Right cardiac atrium (tissue), 5 donors: ENCODE results near the gene COX7A2L. TPM values are rescaled to one million over a fixed set of nuclear protein-coding genes. Genes with fewer than 3 reads are reported as not detected.

Experiments used
- ATAC-seq, 2 donors: fragments of 200-7000 bp; cut with Tn5 transposase; one replicate each; pipeline versions ENCODE4 v1.8.0 to v1.9.1; 2020; ENCODE audit warnings: moderate library complexity in 2 of 2, mild to moderate bottlenecking in 1 of 2
- DNase-seq, 3 donors: peaks; one replicate each; pipeline ENCODE4 v3.0.0-alpha.2; 2020
- H3K27ac ChIP-seq: one replicate; pipeline ENCODE4 v1.5.1; 2013; ENCODE audit warnings: mild to moderate bottlenecking, low read length, control low read depth, moderate library complexity
- H3K27me3 ChIP-seq: one replicate; pipeline ENCODE4 v1.6.1; 2013; ENCODE audit not compliant: control insufficient read depth, insufficient read depth
- H3K4me1 ChIP-seq: one replicate; pipeline ENCODE4 v1.6.1; 2013; ENCODE audit warnings: low read length; ENCODE audit not compliant: control insufficient read depth, insufficient read depth
- H3K4me3 ChIP-seq: one replicate; pipeline ENCODE4 v1.5.1; 2013; ENCODE audit warnings: low read length, control low read depth
- H3K9me3 ChIP-seq: one replicate; pipeline ENCODE4 v1.6.1; 2013; ENCODE audit warnings: low read length; ENCODE audit not compliant: control insufficient read depth
- WGBS: extraction: QIAGEN DNeasy Blood & Tissue Kit; methylation state at CpG from one replicate; pipeline ENCODE4 v1.1.7; 2013; 5-methylcytosine and 5-hydroxymethylcytosine counted together
- intact Hi-C, 4 donors: fragments of 100-400 bp; cut with DNase I; formaldehyde crosslinking; loops; one replicate each; pipeline versions ENCODE4 v1.11.0 to v1.14.0; 2022 to 2023
- polyA plus RNA-seq: library from polyadenylated mRNA; stranded (reverse); fragments of 200-250 nt; gene quantifications from one replicate; pipeline ENCODE4 v1.2.3, GENCODE V29; 2013
- total RNA-seq, 4 donors: library from RNA; stranded (reverse); fragmentation: NEBNext Ultra II Directional; extraction: Animal tissue kit (Norgen Biotek cat#: 25700); gene quantifications; one replicate each; pipeline ENCODE4 v1.2.1, GENCODE V29; 2021
- donor health status: healthy with polysubstance abuse.
- donor health status: DM: no; HTN: yes; CAD: no.
- donor health status: DM: no; HTN: no; CAD: no.
- donor health status: DM: no; HTN: yes; CAD: no; lungs with severe emphysema.
- donor health status: DM: yes; HTN: yes; CAD: no.

COX7A2L gene
- total and polyA plus RNA-seq, 5 donors, result 96.1 to 128 (median 109) TPM

- Histone ChIP-seq H3K4me3 (no peak overlapping the region), H3K27me3 (no peaks in the 10 kb centered on the region), H3K9me3 (no peaks in the 10 kb centered on the region), H3K4me1 (no peaks in the 10 kb centered on the region), H3K27ac (no peak overlapping the region)
- DNase-seq, result no peak
- WGBS, result 88% methylated on average over 3 of the region's 3 CpGs
- intact Hi-C loops, result no loop called here
- no peak for ATAC-seq
Measured at GRCh38 chr2:42317486-42317885, 43.5 kb downstream of the COX7A2L start.

GRCh38 chr2:42316910-42317309 lies 44.1 kb downstream of the COX7A2L start:
- WGBS, result 64% methylated on average over 3 of the region's 3 CpGs
- Histone ChIP-seq H3K4me3 (no peak overlapping the region), H3K9me3 (no peaks in the 10 kb centered on the region), H3K27ac (no peak overlapping the region), H3K4me1 (no peaks in the 10 kb centered on the region), H3K27me3 (no peaks in the 10 kb centered on the region)
- intact Hi-C loops, result no loop called here
- ATAC-seq (no peak), DNase-seq (no peak)

DNA sequence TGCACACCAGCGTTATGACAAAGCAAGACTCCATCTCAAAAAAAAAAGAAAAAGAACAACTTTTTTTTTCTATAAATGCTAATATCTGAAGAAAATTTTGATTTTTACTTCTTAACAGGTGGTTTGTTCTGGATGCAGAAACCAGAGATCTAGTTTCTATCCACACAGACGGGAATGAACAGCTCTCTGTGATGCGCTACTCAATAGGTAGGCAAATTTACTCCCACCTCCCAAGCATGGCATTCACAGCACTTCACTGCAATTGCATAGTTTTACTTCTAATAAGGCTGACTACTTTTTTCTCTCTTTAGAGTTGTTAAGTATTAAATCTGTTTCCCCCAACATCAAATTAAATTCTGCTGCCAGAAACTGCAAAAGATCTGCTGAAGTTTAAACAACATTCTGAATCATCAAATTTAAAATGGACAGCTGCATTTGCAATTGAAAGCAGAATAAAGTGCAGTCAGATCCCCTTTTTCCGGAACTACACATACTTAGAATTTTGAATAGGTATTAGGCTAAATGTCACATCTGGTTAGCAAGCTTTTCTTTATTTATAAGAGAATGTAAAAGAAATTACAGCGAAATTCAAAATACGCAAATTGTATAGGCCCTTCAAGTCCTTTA lies 45.1 kb downstream of the COX7A2L start:
- DNase-seq (no peak), ATAC-seq (no peak)
- Histone ChIP-seq H3K9me3 (no peaks in the 10 kb centered on the region), H3K4me3 (no peak overlapping the region), H3K4me1 (no peaks in the 10 kb centered on the region), H3K27me3 (no peaks in the 10 kb centered on the region), H3K27ac (no peak overlapping the region)
- intact Hi-C loops, result no loop called here
- WGBS, result 96% methylated on average over 6 of the region's 6 CpGs

- no peaks in the 10 kb centered on the region for H3K27me3 ChIP-seq
- no peak for ATAC-seq
- WGBS, result 92% methylated on average over 3 of the region's 3 CpGs
- no peak overlapping the region for H3K4me3 ChIP-seq
- no peak for DNase-seq
- intact Hi-C loops, result no loop called here
- H3K4me1 ChIP-seq, result no peaks in the 10 kb centered on the region
- H3K27ac ChIP-seq, result no peak overlapping the region
- no peaks in the 10 kb centered on the region for H3K9me3 ChIP-seq
Measured at GRCh38 chr2:42314892-42315468, 46.0 kb downstream of the COX7A2L start.

DNA sequence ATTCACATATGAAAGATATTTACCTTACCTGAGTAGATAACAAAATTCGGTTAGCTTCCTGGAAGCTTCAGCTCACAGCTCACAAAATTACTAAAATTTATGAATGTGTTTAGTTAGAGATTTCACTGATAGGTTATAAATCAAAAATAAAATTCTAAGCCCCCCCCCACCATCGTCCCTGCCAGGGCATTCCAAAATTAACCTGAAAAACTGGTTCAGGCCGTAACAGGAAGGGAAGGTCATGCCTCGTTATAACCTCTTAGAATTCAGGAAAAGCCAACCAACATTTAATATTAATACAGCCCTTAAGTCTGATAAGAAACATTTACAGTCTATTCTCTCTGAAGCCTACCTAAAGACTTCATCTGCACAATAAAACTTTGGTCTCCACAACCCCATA lies 48.9 kb downstream of the COX7A2L start:
- Histone ChIP-seq H3K27me3 (no peaks in the 10 kb centered on the region), H3K4me1 (no peaks in the 10 kb centered on the region), H3K4me3 (no peak overlapping the region), H3K27ac (no peak overlapping the region), H3K9me3 (no peaks in the 10 kb centered on the region)
- no peak for ATAC-seq
- no peak for DNase-seq
- intact Hi-C loops, result no loop called here
- 81% methylated on average over 4 of the region's 4 CpGs for WGBS

- no peak overlapping the region for H3K27ac ChIP-seq
- H3K4me1 ChIP-seq, result no peaks in the 10 kb centered on the region
- 95% methylated on average over 1 of the region's 1 CpG for WGBS
- intact Hi-C loops, result no loop called here
- no peaks in the 10 kb centered on the region for H3K27me3 ChIP-seq
- ATAC-seq, result no peak
- no peaks in the 10 kb centered on the region for H3K9me3 ChIP-seq
- no peak for DNase-seq
- no peak overlapping the region for H3K4me3 ChIP-seq
Measured at GRCh38 chr2:42310007-42310515, 51.0 kb downstream of the COX7A2L start.

DNA sequence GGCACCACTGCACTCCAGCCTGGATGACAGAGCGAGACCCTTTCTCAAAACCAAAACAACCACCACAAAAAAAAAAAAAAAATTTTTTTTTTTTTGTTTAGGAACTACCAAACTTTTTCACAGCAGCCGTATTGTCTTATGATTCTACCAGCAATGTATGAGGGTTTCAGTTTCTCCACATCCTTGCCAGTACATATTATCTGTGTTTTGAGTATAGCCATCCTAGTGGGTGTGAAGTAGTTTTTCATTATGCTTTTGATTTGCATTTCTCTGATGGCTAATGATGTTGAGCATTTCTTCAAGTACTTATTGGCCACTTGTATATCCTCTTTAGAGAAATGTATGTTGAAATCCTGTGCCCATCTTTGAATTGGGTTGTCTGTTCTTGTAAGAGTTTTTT lies 51.7 kb downstream of the COX7A2L start:
- DNase-seq (no peak), ATAC-seq (no peak)
- intact Hi-C loops, result no loop called here
- Histone ChIP-seq H3K27ac (no peak overlapping the region), H3K9me3 (no peaks in the 10 kb centered on the region), H3K27me3 (no peaks in the 10 kb centered on the region), H3K4me3 (no peak overlapping the region), H3K4me1 (no peaks in the 10 kb centered on the region)
- 99% methylated on average over 2 of the region's 2 CpGs for WGBS

DNA sequence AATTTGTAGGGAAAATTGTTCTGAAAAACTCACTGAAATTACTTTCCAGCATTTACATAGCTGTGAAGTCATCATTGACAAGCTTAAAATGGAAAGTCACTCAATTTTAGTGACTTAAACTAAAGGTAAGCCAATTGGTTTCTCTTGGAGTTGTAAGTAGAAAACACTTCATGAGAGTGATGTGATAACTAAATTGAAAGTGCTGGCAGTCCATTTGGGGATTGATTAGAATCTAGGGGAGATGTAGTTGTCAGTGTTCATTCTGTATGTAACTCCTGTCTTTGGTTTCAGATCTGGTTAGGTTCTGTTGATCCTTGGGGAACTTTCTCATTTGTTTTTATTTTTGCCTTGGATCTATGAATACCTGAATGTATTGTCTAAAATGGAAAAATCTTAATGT lies 53.8 kb downstream of the COX7A2L start:
- DNase-seq, result no peak
- intact Hi-C loops, result no loop called here
- H3K27me3 ChIP-seq, result no peaks in the 10 kb centered on the region
- H3K9me3 ChIP-seq, result no peaks in the 10 kb centered on the region
- H3K27ac ChIP-seq, result no peak overlapping the region
- H3K4me1 ChIP-seq, result no peaks in the 10 kb centered on the region
- ATAC-seq, result no peak
- H3K4me3 ChIP-seq, result no peak overlapping the region

DNA sequence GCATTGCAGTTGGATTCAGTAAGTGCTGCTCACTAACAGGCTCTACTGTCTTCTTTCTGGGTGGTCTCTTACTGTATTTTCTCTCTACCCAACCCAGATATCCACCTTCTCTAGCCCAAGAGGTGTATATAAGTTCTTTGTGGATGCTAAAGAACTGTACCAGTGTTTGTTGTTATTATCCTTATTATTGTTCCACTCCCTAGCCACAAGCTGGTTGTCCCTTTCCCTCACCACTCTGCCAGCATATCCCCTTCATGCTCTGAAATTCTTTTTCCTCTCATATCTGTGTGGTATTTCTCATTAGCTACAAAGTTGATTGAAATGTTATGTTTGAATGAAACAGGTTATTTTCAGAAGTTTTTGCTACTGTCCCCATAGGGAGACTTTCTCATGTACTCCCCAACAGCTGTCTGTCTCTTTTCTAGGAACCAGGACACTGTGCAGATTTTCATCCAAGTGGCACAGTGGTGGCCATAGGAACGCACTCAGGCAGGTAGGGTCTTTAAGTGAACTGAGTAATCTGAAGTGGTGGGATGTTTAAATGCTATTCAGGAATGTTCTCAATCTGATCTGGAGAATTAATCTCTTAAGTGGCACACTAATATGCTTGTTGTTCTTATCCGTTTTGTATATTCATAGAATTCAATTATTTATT lies 56.8 kb downstream of the COX7A2L start:
- Histone ChIP-seq H3K9me3 (no peaks in the 10 kb centered on the region), H3K4me1 (no peaks in the 10 kb centered on the region), H3K4me3 (no peak overlapping the region), H3K27me3 (no peaks in the 10 kb centered on the region), H3K27ac (no peak overlapping the region)
- no peak for ATAC-seq
- DNase-seq, result no peak
- 97% methylated on average over 2 of the region's 2 CpGs for WGBS
- intact Hi-C loops, result no loop called here

DNA sequence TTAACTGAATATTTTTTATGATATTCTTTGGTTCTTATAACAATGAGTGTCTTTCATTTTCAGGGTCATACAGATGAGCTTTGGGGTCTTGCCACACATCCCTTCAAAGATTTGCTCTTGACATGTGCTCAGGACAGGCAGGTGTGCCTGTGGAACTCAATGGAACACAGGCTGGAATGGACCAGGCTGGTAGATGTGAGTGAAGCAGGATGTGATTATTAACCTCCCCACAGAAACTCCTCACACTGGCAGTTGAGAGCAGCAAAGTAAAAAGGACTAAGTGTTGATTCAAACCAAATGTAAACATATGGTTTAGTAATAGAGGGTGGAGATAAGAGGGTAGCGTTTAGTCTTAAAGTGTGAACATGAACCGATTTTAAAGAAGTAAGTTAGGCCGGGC lies 57.8 kb downstream of the COX7A2L start:
- Histone ChIP-seq H3K4me3 (no peak overlapping the region), H3K9me3 (no peaks in the 10 kb centered on the region), H3K27ac (no peak overlapping the region), H3K27me3 (no peaks in the 10 kb centered on the region), H3K4me1 (no peaks in the 10 kb centered on the region)
- DNase-seq, result no peak
- ATAC-seq, result no peak
- intact Hi-C loops, result no loop called here
- WGBS, result 98% methylated on average over 3 of the region's 3 CpGs

GRCh38 chr2:42300527-42300926 lies 60.5 kb downstream of the COX7A2L start:
- no peak overlapping the region for H3K4me3 ChIP-seq
- 82% methylated on average over 2 of the region's 2 CpGs for WGBS

More at GRCh38 chr2:42300527-42300926, 60.5 kb downstream of the COX7A2L start:
- intact Hi-C loops, result no loop called here
- Histone ChIP-seq H3K27ac (no peak overlapping the region), H3K9me3 (no peaks in the 10 kb centered on the region), H3K27me3 (no peaks in the 10 kb centered on the region), H3K4me1 (no peaks in the 10 kb centered on the region)
- no peak for ATAC-seq
- DNase-seq, result no peak
